GM12878 (cell line): Measurements from ENCODE around the gene FNIP1. TPM values are rescaled to one million over a fixed set of nuclear protein-coding genes. Genes with fewer than 3 reads are reported as not detected.

Experiments
- ATAC-seq: fragments of 200-7000 bp; cut with Tn5 transposase; 3 replicates; pipeline ENCODE4 v1.9.1; 2020; ENCODE audit warnings: mild to moderate bottlenecking, moderate library complexity
- BruUV-seq: library from RNA; stranded (reverse); fragments of 400-500 nt; replicated peaks from 2 replicates; lab custom pipeline; 2021; lab: Mats Ljungman, UMichigan
- CTCF ChIA-PET: fragments of 300-600 bp; sonication (Branson Sonifier 250); formaldehyde crosslinking; extraction: SDS; loops from one replicate; lab custom pipeline; 2021; ENCODE audit warnings: inconsistent platforms; lab: Yijun Ruan, JAX
- POLR2A ChIA-PET: fragments of 350-600 bp; formaldehyde crosslinking; extraction: SDS; loops from one replicate; lab custom pipeline; 2021; ENCODE audit warnings: inconsistent platforms; lab: Charles Lee
- RAD21 ChIA-PET: fragments of 300-600 bp; sonication (Branson Sonifier 250); formaldehyde crosslinking; loops from one replicate; lab custom pipeline; 2023; ENCODE audit warnings: antibody characterized with exemption; ENCODE audit not compliant: unreplicated experiment; lab: Charles Lee
- SMC1A ChIA-PET: fragments of 300-600 bp; sonication (Branson Sonifier 250); formaldehyde crosslinking; loops from one replicate; lab custom pipeline; 2023; ENCODE audit not compliant: unreplicated experiment, uncharacterized antibody; lab: Charles Lee
- DNase-seq: peaks from one replicate; pipeline ENCODE4 v3.0.0-alpha.2; 2011; ENCODE audit warnings: low read depth, low spot score
- FAIRE-seq: peaks from 3 replicates; lab custom pipeline; 2011; peaks lifted over from hg19 to GRCh38; lab: Jason Lieb, UNC
- H2AFZ ChIP-seq: 2 replicates; pipeline ENCODE4 v1.6.0; 2011; ENCODE audit warnings: low read depth, low read length, control low read depth; ENCODE audit not compliant: control insufficient read depth
- H3K27ac ChIP-seq: 2 replicates; pipeline ENCODE4 v1.5.1; 2011; ENCODE audit warnings: control low read depth; ENCODE audit not compliant: control insufficient read depth, insufficient read depth
- H3K27me3 ChIP-seq, 2 experiments: replicated peaks in 1 of 2; 2 replicates each; pipeline versions ENCODE4 v1.6.0 to v1.6.1; 2011; ENCODE audit warnings: low read length in 1 of 2; ENCODE audit not compliant: control insufficient read depth in 2 of 2, insufficient read depth in 2 of 2
- H3K36me3 ChIP-seq, 2 experiments: 2 replicates each; pipeline ENCODE4 v1.5.1; 2011; ENCODE audit warnings: low read length in 1 of 2; ENCODE audit not compliant: control insufficient read depth in 2 of 2, insufficient read depth in 2 of 2
- H3K4me1 ChIP-seq: 2 replicates; pipeline ENCODE4 v1.6.1; 2011; ENCODE audit warnings: mild to moderate bottlenecking, low read length, moderate library complexity, mixed read lengths; ENCODE audit not compliant: control insufficient read depth, insufficient read depth
- H3K4me2 ChIP-seq: 2 replicates; pipeline ENCODE4 v1.6.0; 2011; ENCODE audit warnings: control low read depth; ENCODE audit not compliant: control insufficient read depth, insufficient read depth
- H3K4me3 ChIP-seq: fragments of 200-600 bp; sonication (generic); 2 replicates; pipeline ENCODE4 v1.5.1; 2016
- H3K79me2 ChIP-seq: 2 replicates; pipeline ENCODE4 v1.6.0; 2011; ENCODE audit warnings: low read length; ENCODE audit not compliant: control insufficient read depth, insufficient read depth
- H3K9ac ChIP-seq: 2 replicates; pipeline ENCODE4 v1.8.0; 2011; ENCODE audit warnings: low read length, control low read depth, mixed read lengths; ENCODE audit not compliant: control insufficient read depth, insufficient read depth
- H3K9me3 ChIP-seq: replicated peaks from 3 replicates; pipeline ENCODE4 v1.5.1; 2011; ENCODE audit warnings: mild to moderate bottlenecking, low read length; ENCODE audit not compliant: control insufficient read depth, insufficient read depth
- H4K20me1 ChIP-seq: 2 replicates; pipeline ENCODE4 v1.6.0; 2011; ENCODE audit not compliant: control insufficient read depth, insufficient read depth
- ATF7 ChIP-seq: fragments of 450-650 bp; IDR thresholded peaks from 2 replicates; pipeline ENCODE4 v1.6.1; 2016; ENCODE audit warnings: low read depth, mild to moderate bottlenecking
- CBX5 ChIP-seq: sonication (generic); IDR thresholded peaks from 2 replicates; pipeline ENCODE4 v1.6.1; 2016; ENCODE audit warnings: low read depth, moderate library complexity, mild to moderate bottlenecking, inconsistent platforms
- EP300 ChIP-seq, 2 experiments: fragments of 150-350 bp in 1 of 2; IDR thresholded peaks; 2 replicates each; pipeline ENCODE4 v1.6.1; 2011 to 2012; ENCODE audit warnings: low read depth in 2 of 2, low read length in 2 of 2, borderline replicate concordance in 1 of 2, improper control_type of control experiment in 1 of 2, inconsistent platforms in 1 of 2; ENCODE audit not compliant: control insufficient read depth in 1 of 2
- MTA2 ChIP-seq: fragments of 450-650 bp; IDR thresholded peaks from 2 replicates; pipeline ENCODE4 v1.6.1; 2016; ENCODE audit warnings: low read depth, mild to moderate bottlenecking, moderate library complexity
- RUNX3 ChIP-seq: IDR thresholded peaks from 2 replicates; pipeline ENCODE4 v1.6.1; 2012; ENCODE audit warnings: low read length, inconsistent platforms
- SREBF2 ChIP-seq: IDR thresholded peaks from 2 replicates; pipeline ENCODE4 v1.6.1; 2012; ENCODE audit warnings: mild to moderate bottlenecking, low read length
- ZNF384 ChIP-seq: IDR thresholded peaks from 2 replicates; pipeline ENCODE4 v1.6.1; 2012; ENCODE audit warnings: low read depth, mild to moderate bottlenecking, low read length, improper control_type of control experiment, borderline replicate concordance
- WGBS: methylation state at CpG from one replicate; pipeline ENCODE4 v1.1.6; 2016; ENCODE audit warnings: low lambda C conversion rate; ENCODE audit not compliant: insufficient replicate concordance, insufficient coverage; ENCODE audit errors: missing lambda C conversion rate; 5-methylcytosine and 5-hydroxymethylcytosine counted together
- in situ Hi-C: fragments of 300-500 bp; cut with MboI; formaldehyde crosslinking; loops from 9 replicates; pipeline ENCODE4 v1.14.3; 2018; ENCODE audit warnings: mixed read lengths
- intact Hi-C: fragments of 100-400 bp; cut with micrococcal nuclease; formaldehyde crosslinking; loops from one replicate; pipeline ENCODE4 v1.14.2; 2022; ENCODE audit not compliant: unreplicated experiment
- polyA plus RNA-seq, 11 experiments: library from polyadenylated mRNA; depleted of rRNA in 4 of 11; unstranded in 6 of 11; stranded (reverse) in 5 of 11; fragments of >200 nt; fragmentation: Nextera tagmentation in 4 of 11; fragmentation: Illumina TruSeq in 1 of 11; extraction: Ambion mirVana in 4 of 11; extraction: Trizol in 1 of 11; gene quantifications; 1 replicate in 1 of 11; 2 replicates in 10 of 11; pipeline versions ENCODE4 v1.2.1 to v1.2.3, GENCODE V29; 2011 to 2016; ENCODE audit warnings: inconsistent platforms in 2 of 11, missing spikeins in 2 of 11, low read depth in 1 of 11
- total RNA-seq, 4 experiments: library from RNA; depleted of rRNA in 3 of 4; stranded (reverse); fragments of >200 nt in 3 of 4; fragmentation: Illumina TruSeq in 1 of 4; extraction: Trizol in 1 of 4; gene quantifications; 2 replicates each; pipeline versions ENCODE4 v1.2.1 to v1.2.3, GENCODE V29; 2013 to 2021
- TF ChIP-seq, protein P1 (sequence below): IDR thresholded peaks from 2 replicates; pipeline ENCODE4 v1.6.1; 2012; ENCODE audit warnings: low read length, inconsistent platforms
- TF ChIP-seq, protein P2 (sequence below): fragments of 450-650 bp; IDR thresholded peaks from 2 replicates; pipeline ENCODE4 v1.6.1; 2016; ENCODE audit warnings: mild to moderate bottlenecking

The FNIP1 gene
- total and polyA plus RNA-seq, 10 of the 15 experiments (the other 5 are each of a cell fraction or from before 2014, with no cell fraction given) = 4.3 to 18.0 (median 14.0) TPM

DNA sequence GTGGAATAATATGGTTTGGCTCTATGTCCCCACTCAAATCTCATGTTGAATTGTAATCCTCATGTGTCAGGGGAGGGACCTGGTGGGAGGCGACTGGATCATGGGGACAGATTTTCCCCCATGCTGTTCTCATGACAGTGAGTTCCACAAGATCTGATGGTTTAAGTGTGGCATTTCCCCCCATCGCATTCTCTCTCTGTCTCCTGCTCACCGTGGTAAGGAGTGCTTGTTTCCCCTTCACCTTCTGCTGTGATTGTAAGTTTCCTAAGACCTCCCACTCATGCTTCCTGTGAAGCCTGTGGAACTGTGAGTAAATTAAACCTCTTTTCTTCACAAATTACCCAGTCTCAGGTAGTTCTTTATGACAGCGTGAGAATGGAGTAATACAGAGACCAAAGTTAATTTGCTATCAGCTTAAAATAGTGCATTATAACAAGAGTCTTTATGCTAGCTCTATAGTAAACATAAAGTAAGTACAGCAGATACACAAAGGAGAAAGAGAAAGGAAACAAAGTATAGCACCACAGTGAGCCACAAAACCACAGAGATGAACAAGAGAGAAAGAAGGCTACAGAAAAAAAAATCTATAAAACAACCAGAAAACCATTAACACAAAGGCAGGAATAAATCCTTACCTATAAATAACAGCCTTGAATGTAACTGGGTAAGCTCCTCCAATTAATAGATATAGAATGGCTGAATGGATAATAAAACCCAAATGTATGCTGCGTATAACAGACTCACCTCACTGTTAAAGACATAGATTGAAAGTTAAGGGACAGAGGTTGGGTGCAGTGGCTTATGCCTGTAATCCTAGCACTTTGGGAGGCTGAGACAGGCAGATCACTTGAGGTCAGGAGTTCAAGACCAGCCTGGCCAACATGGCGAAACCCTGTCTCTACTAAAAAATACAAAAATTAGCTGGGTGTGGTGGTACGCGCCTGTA, 201.5 kb downstream of the FNIP1 start:
- POLR2A ChIA-PET = interaction anchor here (0.7 to 1.7 kb wide), 4 partner anchors 22 to 45 kb away, joined by 3 to 4 read pairs (median 3); no protein-coding TSS in a partner anchor

More for the DNA sequence above, 201.5 kb downstream of the FNIP1 start:
- intact Hi-C loops (no loop called here), in situ Hi-C loops (no loop called here)
- H3K36me3 ChIP-seq = peaks cover 0 to 8% of the 10 kb centered on the region in 2 experiments; a peak in 3 of 4 replicates
- no TSS peak for BruUV-seq
- peaks cover 41% of the 10 kb centered on the region for H3K79me2 ChIP-seq
- CTCF ChIA-PET = interaction anchor here (0.9 to 1.4 kb wide), 3 partner anchors 52 to 412 kb away, joined by 3 to 4 read pairs (median 3); no protein-coding TSS in a partner anchor
- WGBS = 86% methylated on average over 8 of the region's 8 CpGs
- ATAC-seq (peak; percentile 65), FAIRE-seq (no peak), DNase-seq (no peak)
- H3K27ac ChIP-seq = peak overlapping the region; percentile 23; the same call in 1 of the 2 replicates
- H3K4me3 ChIP-seq = no peak overlapping the region
- peaks cover 5% of the 10 kb centered on the region for H3K4me1 ChIP-seq
- no peak overlapping the region for H3K9ac ChIP-seq
- H3K9me3 ChIP-seq = peaks cover 6% of the 10 kb centered on the region
- TF ChIP-seq SREBF2 (no peak), ZNF384 (peak; percentile 35; the same call in 1 of the 2 replicates), RUNX3 (peak; percentile 84), EP300 (IDR thresholded peaks at IDR 0.05; ENCODE audit: borderline replicate concordance in 1 of 2, control insufficient read depth in 1 of 2, low read depth in 2 of 2, low read length in 2 of 2) (no peak), ATF7 (peak; percentile 22; the same call in 1 of the 2 replicates), MTA2 (peak; percentile 20; the same call in 1 of the 2 replicates), CBX5 (no peak)
- TF ChIP-seq, protein P1, sequence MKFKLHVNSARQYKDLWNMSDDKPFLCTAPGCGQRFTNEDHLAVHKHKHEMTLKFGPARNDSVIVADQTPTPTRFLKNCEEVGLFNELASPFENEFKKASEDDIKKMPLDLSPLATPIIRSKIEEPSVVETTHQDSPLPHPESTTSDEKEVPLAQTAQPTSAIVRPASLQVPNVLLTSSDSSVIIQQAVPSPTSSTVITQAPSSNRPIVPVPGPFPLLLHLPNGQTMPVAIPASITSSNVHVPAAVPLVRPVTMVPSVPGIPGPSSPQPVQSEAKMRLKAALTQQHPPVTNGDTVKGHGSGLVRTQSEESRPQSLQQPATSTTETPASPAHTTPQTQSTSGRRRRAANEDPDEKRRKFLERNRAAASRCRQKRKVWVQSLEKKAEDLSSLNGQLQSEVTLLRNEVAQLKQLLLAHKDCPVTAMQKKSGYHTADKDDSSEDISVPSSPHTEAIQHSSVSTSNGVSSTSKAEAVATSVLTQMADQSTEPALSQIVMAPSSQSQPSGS = no peak
- TF ChIP-seq, protein P2, sequence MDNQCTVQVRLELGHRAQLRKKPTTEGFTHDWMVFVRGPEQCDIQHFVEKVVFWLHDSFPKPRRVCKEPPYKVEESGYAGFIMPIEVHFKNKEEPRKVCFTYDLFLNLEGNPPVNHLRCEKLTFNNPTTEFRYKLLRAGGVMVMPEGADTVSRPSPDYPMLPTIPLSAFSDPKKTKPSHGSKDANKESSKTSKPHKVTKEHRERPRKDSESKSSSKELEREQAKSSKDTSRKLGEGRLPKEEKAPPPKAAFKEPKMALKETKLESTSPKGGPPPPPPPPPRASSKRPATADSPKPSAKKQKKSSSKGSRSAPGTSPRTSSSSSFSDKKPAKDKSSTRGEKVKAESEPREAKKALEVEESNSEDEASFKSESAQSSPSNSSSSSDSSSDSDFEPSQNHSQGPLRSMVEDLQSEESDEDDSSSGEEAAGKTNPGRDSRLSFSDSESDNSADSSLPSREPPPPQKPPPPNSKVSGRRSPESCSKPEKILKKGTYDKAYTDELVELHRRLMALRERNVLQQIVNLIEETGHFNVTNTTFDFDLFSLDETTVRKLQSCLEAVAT = peak; percentile 57; the same call in 1 of the 2 replicates
- H2AFZ ChIP-seq = no peak overlapping the region
- SMC1A ChIA-PET = interaction anchor here (0.8 to 1.2 kb wide), 4 partner anchors 32 to 412 kb away, joined by 3 read pairs; no protein-coding TSS in a partner anchor
- H3K4me2 ChIP-seq = peak overlapping the region; percentile 47; the same call in 1 of the 2 replicates
- RAD21 ChIA-PET = interaction anchor here (1.0 to 1.5 kb wide), 4 partner anchors 40 to 106 kb away, joined by 3 read pairs; no protein-coding TSS in a partner anchor
- no peaks in the 10 kb centered on the region for H3K27me3 ChIP-seq
- no peaks in the 10 kb centered on the region for H4K20me1 ChIP-seq
